ENCODE measurements around the gene GBX1. TPM values are rescaled to one million over a fixed set of nuclear protein-coding genes. Genes with fewer than 3 reads are reported as not detected.

GBX1 gene
- total RNA-seq, 2 experiments from 2014 or later: not detected

GRCh38 chr7:151110236-151110940 lies 57.1 kb downstream of the GBX1 start:
- no peak overlapping the region for H3K4me3 Mint-ChIP-seq
- H3K9me3 Mint-ChIP-seq: no peaks in the 10 kb centered on the region
- ATAC-seq (ENCODE audit: low read depth): no peak
- H3K36me3 Mint-ChIP-seq: no peaks in the 10 kb centered on the region
- POLR2A ChIA-PET: interaction anchor here (0.5 to 1.3 kb wide), 2 partner anchors 82 to 242 kb away, joined by 3 to 4 read pairs; partner anchors contain the start of gene ABCB8
- H3K4me1 Mint-ChIP-seq: peaks cover 3% of the 10 kb centered on the region
- DNase-seq: no peak
- H3K27ac Mint-ChIP-seq: no peak overlapping the region
- peaks cover 5% of the 10 kb centered on the region for H3K27me3 Mint-ChIP-seq

GRCh38 chr7:151109094-151110048 lies 58.1 kb downstream of the GBX1 start:
- Mint-ChIP-seq H3K27ac (no peak overlapping the region), H3K9me3 (no peaks in the 10 kb centered on the region), H3K36me3 (no peaks in the 10 kb centered on the region), H3K4me3 (no peak overlapping the region), H3K27me3 (peaks cover 5% of the 10 kb centered on the region), H3K4me1 (peaks cover 3% of the 10 kb centered on the region)
- ATAC-seq (ENCODE audit: low read depth): no peak
- POLR2A ChIA-PET: interaction anchor here (0.7 to 1.3 kb wide), 2 partner anchors 65 to 73 kb away, joined by 3 read pairs; no protein-coding TSS in a partner anchor
- DNase-seq: no peak

DNA sequence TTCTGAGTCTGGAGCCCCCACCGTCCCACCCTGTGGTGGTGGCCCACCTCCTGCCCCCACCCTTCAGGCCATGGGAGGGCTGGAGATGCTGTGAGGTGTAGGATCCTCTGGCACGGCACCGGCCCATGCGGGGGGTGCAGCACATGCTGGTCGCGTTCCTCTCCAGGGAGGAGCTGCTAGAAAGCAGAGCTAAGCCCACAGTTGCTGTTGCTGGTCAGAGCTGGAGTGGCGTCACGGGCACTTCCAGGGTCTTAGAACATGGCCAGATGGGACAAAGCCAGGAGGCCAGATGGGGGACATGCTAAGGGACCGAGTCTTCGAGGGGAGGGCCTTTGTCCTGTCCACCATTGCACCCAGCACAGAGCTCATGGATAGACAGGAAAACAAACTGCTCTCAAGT lies 59.6 kb downstream of the GBX1 start:
- Mint-ChIP-seq H3K4me3 (no peak overlapping the region), H3K9me3 (no peaks in the 10 kb centered on the region), H3K36me3 (no peaks in the 10 kb centered on the region), H3K27ac (no peak overlapping the region), H3K27me3 (peaks cover 2% of the 10 kb centered on the region), H3K4me1 (peaks cover 3% of the 10 kb centered on the region)
- ATAC-seq (ENCODE audit: low read depth): no peak
- DNase-seq: no peak
- POLR2A ChIA-PET: interaction anchor here (0.6 to 1.3 kb wide), 4 partner anchors 71 to 534 kb away, joined by 3 to 5 read pairs (median 3); no protein-coding TSS in a partner anchor

DNA sequence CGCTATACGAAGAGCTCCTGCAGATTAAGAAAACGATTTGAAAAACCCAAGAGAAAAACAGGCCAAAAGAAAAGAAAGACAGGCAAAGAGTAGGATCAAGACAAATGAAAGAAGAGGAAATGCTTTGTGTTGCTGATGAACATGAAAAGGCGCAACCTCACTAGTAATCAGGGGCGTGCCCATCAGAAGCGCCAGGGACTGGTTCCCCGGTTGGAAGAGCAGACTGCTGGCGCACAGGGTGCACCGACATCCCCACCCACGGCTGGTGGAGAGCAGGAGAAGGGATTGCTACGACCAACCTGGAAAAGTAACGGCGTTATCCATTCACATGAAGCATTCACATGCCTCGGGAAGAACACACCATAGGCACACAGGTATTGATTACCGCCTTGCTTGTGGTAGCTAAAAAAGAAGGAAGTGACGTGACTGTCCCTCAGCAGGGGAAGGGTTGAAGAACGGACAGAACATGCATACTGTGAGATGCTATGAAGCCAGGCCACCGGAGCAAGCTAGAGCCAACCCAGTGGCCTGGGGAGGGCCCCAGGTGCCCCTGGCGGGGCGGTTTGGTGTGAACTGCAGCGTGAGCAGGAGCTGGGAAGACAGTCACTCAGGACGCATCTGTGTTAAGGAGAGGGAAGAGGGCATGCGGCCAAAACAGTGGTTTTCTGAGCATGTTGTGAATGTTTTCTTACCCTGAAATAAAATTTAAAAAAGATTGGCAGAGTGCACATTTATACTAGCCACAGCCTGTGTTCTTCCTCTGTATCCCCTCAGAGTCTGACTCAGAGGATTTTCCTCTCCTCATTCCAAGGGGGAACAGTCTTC lies 62.9 kb downstream of the GBX1 start:
- H3K27ac Mint-ChIP-seq: no peak overlapping the region
- no peaks in the 10 kb centered on the region for H3K4me1 Mint-ChIP-seq
- POLR2A ChIA-PET: interaction anchor here (0.5 to 0.9 kb wide), 2 partner anchors 24 to 96 kb away, joined by 3 to 5 read pairs; partner anchors contain the start of gene FASTK

DNA sequence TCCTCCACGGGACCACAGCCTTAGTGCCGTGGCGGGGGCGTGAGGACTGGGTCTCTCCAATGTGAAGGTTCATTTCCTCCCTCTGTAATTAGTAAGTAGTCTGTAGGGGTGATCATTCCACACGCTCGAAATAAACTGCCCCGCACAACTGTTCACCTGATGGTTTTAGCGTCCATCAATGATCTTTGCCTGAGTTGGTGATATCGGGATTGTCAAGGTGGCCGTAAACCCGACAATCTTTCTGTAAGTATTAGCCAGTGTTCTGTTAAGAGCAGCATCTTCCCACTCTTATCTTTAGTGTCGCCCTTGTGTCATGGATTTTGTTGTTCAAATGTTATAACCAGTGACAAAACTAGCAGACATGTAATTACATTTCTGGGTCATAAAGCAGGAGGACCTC lies 63.5 kb downstream of the GBX1 start:
- H3K27ac Mint-ChIP-seq: no peak overlapping the region
- POLR2A ChIA-PET: interaction anchor here (0.9 kb wide), 1 partner anchor 23 kb away, joined by 3 read pairs; the partner anchor contains the start of gene FASTK
- ATAC-seq (ENCODE audit: low read depth): no peak

More for the DNA sequence above, 62.9 kb downstream of the GBX1 start:
- H3K9me3 Mint-ChIP-seq: no peaks in the 10 kb centered on the region
- no peaks in the 10 kb centered on the region for H3K36me3 Mint-ChIP-seq
- no peak for DNase-seq
- ATAC-seq (ENCODE audit: low read depth): no peak
- H3K4me3 Mint-ChIP-seq: no peak overlapping the region
- no peaks in the 10 kb centered on the region for H3K27me3 Mint-ChIP-seq

DNA sequence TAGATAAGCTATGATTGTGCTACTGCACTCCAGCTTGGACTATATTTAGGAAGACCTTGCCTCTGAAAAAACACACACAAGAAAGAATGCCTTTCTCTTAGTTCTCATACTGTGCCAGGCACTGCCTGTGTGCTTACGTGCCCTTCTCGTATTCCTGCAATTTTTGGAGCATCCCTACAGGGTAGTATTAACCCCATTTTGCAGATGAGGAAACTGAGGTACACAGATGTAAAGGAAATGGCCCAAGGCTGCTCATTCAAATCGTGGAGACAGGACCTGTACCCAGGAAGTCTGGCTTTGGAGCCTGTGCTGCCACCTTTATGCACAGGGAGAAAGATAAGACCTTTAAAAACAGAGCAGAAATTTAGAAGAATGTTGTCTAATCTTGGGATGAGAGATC lies 64.5 kb downstream of the GBX1 start:
- DNase-seq (no peak), ATAC-seq (ENCODE audit: low read depth) (no peak)
- Mint-ChIP-seq H3K27ac (peak overlapping the region; percentile 13), H3K4me3 (no peak overlapping the region), H3K9me3 (no peaks in the 10 kb centered on the region), H3K4me1 (no peaks in the 10 kb centered on the region), H3K27me3 (no peaks in the 10 kb centered on the region), H3K36me3 (no peaks in the 10 kb centered on the region)
- POLR2A ChIA-PET: no interaction called here

More for the DNA sequence above, 63.5 kb downstream of the GBX1 start:
- H3K4me3 Mint-ChIP-seq: no peak overlapping the region
- H3K9me3 Mint-ChIP-seq: no peaks in the 10 kb centered on the region
- no peaks in the 10 kb centered on the region for H3K36me3 Mint-ChIP-seq
- DNase-seq: no peak
- no peaks in the 10 kb centered on the region for H3K27me3 Mint-ChIP-seq
- no peaks in the 10 kb centered on the region for H3K4me1 Mint-ChIP-seq

GRCh38 chr7:151101621-151102396 lies 65.7 kb downstream of the GBX1 start:
- POLR2A ChIA-PET: no interaction called here
- H3K27me3 Mint-ChIP-seq: no peaks in the 10 kb centered on the region
- H3K4me3 Mint-ChIP-seq: no peak overlapping the region
- no peaks in the 10 kb centered on the region for H3K4me1 Mint-ChIP-seq
- no peaks in the 10 kb centered on the region for H3K9me3 Mint-ChIP-seq
- ATAC-seq (ENCODE audit: low read depth): no peak
- no peak for DNase-seq
- H3K27ac Mint-ChIP-seq: no peak overlapping the region
- H3K36me3 Mint-ChIP-seq: no peaks in the 10 kb centered on the region

DNA sequence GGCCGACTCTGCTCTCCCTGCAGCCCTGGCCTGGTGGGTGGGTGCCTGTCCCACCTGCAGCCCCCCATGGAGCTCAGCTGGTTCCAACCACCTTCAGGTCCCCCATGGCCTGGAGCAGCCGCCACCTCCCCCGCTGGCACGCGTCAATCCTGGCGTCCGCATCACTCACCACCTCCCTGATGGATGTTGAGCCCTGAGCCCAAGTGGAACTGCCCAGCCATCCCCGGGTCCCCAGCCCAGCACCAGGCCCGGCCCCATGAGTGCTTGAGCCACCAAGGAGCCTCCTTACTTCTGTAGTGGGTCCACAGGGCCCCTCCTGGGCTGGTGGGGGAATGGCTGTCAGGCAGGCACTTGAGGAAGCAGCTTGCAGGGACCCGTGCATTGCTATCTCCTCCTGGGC lies 66.6 kb downstream of the GBX1 start:
- Mint-ChIP-seq H3K4me3 (no peak overlapping the region), H3K4me1 (no peaks in the 10 kb centered on the region), H3K27me3 (no peaks in the 10 kb centered on the region), H3K36me3 (no peaks in the 10 kb centered on the region), H3K9me3 (no peaks in the 10 kb centered on the region), H3K27ac (no peak overlapping the region)
- DNase-seq (no peak), ATAC-seq (ENCODE audit: low read depth) (no peak)
- POLR2A ChIA-PET: no interaction called here

DNA sequence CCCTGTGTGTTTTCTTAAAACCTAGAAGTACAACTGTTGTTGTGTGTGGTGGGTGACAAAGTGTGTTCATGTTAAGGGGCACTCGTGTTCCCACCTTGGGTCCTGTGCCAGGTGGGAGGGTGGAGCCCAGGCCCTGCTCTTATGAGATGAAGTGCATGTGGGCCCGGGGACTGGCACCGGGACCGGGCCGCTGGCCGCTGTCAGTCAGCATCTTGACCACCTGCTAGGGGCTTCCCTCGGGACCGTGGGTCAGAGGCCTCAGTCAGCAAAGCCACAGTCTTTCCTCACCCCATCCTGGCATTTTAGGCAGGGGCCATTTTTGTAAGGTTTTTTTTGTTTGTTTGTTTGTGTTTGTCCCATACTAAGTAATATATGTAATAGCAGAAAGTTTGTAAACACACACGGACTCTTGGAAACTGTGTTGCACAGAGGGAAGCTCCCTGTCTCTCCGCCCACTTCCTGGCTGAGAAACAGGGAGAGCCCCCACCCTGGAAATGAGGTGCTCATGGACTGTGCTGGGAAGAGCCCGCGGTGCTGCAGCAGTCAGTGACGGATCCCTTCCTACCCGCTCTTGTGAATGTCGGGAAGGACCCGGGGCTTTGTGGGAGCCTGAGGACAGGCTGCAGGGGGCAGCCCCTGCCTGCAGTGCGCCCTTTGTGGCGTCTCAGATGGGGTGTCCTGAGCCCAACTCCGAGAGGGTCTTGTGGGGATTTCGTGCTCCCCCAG lies 67.8 kb downstream of the GBX1 start:
- Mint-ChIP-seq H3K4me3 (no peak overlapping the region), H3K36me3 (no peaks in the 10 kb centered on the region), H3K4me1 (no peaks in the 10 kb centered on the region), H3K9me3 (no peaks in the 10 kb centered on the region), H3K27me3 (no peaks in the 10 kb centered on the region), H3K27ac (no peak overlapping the region)
- ATAC-seq (ENCODE audit: low read depth): no peak
- no peak for DNase-seq
- POLR2A ChIA-PET: no interaction called here
